Measurements from ENCODE around the gene SCN1A. TPM values are rescaled to one million over a fixed set of nuclear protein-coding genes. Genes with fewer than 3 reads are reported as not detected.

SCN1A gene
- total RNA-seq, 1 experiment from 2014 or later = not detected

GRCh38 chr2:166081852-166082251, 46.0 kb downstream of the SCN1A start:
- DNase-seq (ENCODE audit: low spot score) = no peak

- no peak for DNase-seq (ENCODE audit: low spot score)
Observed at GRCh38 chr2:166081131-166081632, 46.6 kb downstream of the SCN1A start.

GRCh38 chr2:166074430-166074829, 53.4 kb downstream of the SCN1A start:
- no peak for DNase-seq (ENCODE audit: low spot score)

GRCh38 chr2:166074011-166074410, 53.8 kb downstream of the SCN1A start:
- no peak for DNase-seq (ENCODE audit: low spot score)

GRCh38 chr2:166070231-166070630, 57.6 kb downstream of the SCN1A start:
- DNase-seq (ENCODE audit: low spot score) = no peak

GRCh38 chr2:166068981-166069380, 58.8 kb downstream of the SCN1A start:
- no peak for DNase-seq (ENCODE audit: low spot score)

GRCh38 chr2:166067229-166067628, 60.6 kb downstream of the SCN1A start:
- DNase-seq (ENCODE audit: low spot score) = no peak

- no peak for DNase-seq (ENCODE audit: low spot score)
Observed at GRCh38 chr2:166060191-166060590, 67.6 kb downstream of the SCN1A start.

- DNase-seq (ENCODE audit: low spot score) = peak; percentile 32
Observed at GRCh38 chr2:166057370-166058164, 70.3 kb downstream of the SCN1A start.

- DNase-seq (ENCODE audit: low spot score) = no peak
Observed at GRCh38 chr2:166044853-166045483, 82.9 kb downstream of the SCN1A start.

- no peak for DNase-seq (ENCODE audit: low spot score)
Observed at GRCh38 chr2:166042768-166043390, 84.9 kb downstream of the SCN1A start.

- no peak for DNase-seq (ENCODE audit: low spot score)
Observed at GRCh38 chr2:166042356-166042755, 85.5 kb downstream of the SCN1A start.

- no peak for DNase-seq (ENCODE audit: low spot score)
Observed at GRCh38 chr2:166041613-166042012, 86.2 kb downstream of the SCN1A start.

- DNase-seq (ENCODE audit: low spot score) = no peak
Observed at GRCh38 chr2:166032361-166032760, 95.5 kb downstream of the SCN1A start.

- peak; percentile 5 for DNase-seq (ENCODE audit: low spot score)
Observed at GRCh38 chr2:166031054-166031453, 96.8 kb downstream of the SCN1A start.

- no peak for DNase-seq (ENCODE audit: low spot score)
Observed at GRCh38 chr2:166025313-166025712, 102.5 kb downstream of the SCN1A start.

GRCh38 chr2:166017208-166017607, 110.6 kb downstream of the SCN1A start:
- no peak for DNase-seq (ENCODE audit: low spot score)

- DNase-seq (ENCODE audit: low spot score) = no peak
Observed at GRCh38 chr2:166013878-166014277, 113.9 kb downstream of the SCN1A start.

GRCh38 chr2:166011660-166012059, 116.2 kb downstream of the SCN1A start:
- no peak for DNase-seq (ENCODE audit: low spot score)

- no peak for DNase-seq (ENCODE audit: low spot score)
Observed at GRCh38 chr2:166000401-166000800, 127.4 kb downstream of the SCN1A start.

- no peak for DNase-seq (ENCODE audit: low spot score)
Observed at GRCh38 chr2:165990846-165991245, 137.0 kb downstream of the SCN1A start.

GRCh38 chr2:165989851-165990250, 138.0 kb downstream of the SCN1A start:
- DNase-seq (ENCODE audit: low spot score) = no peak

- no peak for DNase-seq (ENCODE audit: low spot score)
Observed at GRCh38 chr2:165985120-165985519, 142.7 kb downstream of the SCN1A start.

Data from A172 (cell line).